Endothelial cell of umbilical vein (primary cell): ENCODE measurements around the gene PADI6. TPM values are rescaled to one million over a fixed set of nuclear protein-coding genes. Genes with fewer than 3 reads are reported as not detected.
A peak's percentile ranks its signal among the peaks of the same experiment; 100 is the strongest.

Experiments
- BruUV-seq: library from RNA; stranded (reverse); fragments of 400-500 nt; replicated peaks from 2 replicates; lab custom pipeline; 2021; lab: Mats Ljungman, UMichigan
- CTCF ChIA-PET: fragments of 300-600, 350-600 bp; sonication (Branson Sonifier 250); formaldehyde crosslinking; loops from one replicate; lab custom pipeline; 2021; ENCODE audit warnings: antibody characterized with exemption, inconsistent platforms; lab: Charles Lee
- POLR2A ChIA-PET: fragments of 300-600, 350-600 bp; sonication (Branson Sonifier 250); formaldehyde crosslinking; loops from one replicate; lab custom pipeline; 2021; ENCODE audit warnings: antibody characterized with exemption, inconsistent platforms; lab: Charles Lee
- DNase-seq: peaks from one replicate; pipeline ENCODE4 v3.0.0-alpha.2; 2011; ENCODE audit warnings: low read depth, low spot score
- FAIRE-seq: peaks from 2 replicates; lab custom pipeline; 2011; peaks lifted over from hg19 to GRCh38; lab: Jason Lieb, UNC
- H2AFZ ChIP-seq: 2 replicates; pipeline ENCODE4 v1.6.0; 2012; ENCODE audit warnings: low read depth, low read length, control low read depth, inconsistent platforms
- H3K27ac ChIP-seq: 2 replicates; pipeline ENCODE4 v1.5.1; 2011; ENCODE audit warnings: low read depth, mild to moderate bottlenecking, control low read depth, low read length, moderate library complexity; ENCODE audit not compliant: insufficient read depth
- H3K27me3 ChIP-seq, 2 experiments: 2 replicates each; pipeline versions ENCODE4 v1.6.0 to v1.6.1; 2011; ENCODE audit warnings: low read length in 2 of 2, mixed read lengths in 1 of 2; ENCODE audit not compliant: control insufficient read depth in 2 of 2, insufficient read depth in 2 of 2
- H3K36me3 ChIP-seq, 2 experiments: 2 replicates in 1 of 2; 3 replicates in 1 of 2; pipeline ENCODE4 v1.5.1; 2011; ENCODE audit warnings: low read length in 2 of 2, mild to moderate bottlenecking in 1 of 2, moderate library complexity in 1 of 2; ENCODE audit not compliant: control insufficient read depth in 2 of 2, insufficient read depth in 2 of 2; ENCODE audit errors: extremely low read depth in 1 of 2
- H3K4me1 ChIP-seq: 3 replicates; pipeline ENCODE4 v1.5.1; 2011; ENCODE audit warnings: mild to moderate bottlenecking, low read length; ENCODE audit not compliant: control insufficient read depth, insufficient read depth; ENCODE audit errors: extremely low read depth
- H3K4me2 ChIP-seq: 2 replicates; pipeline ENCODE4 v1.6.1; 2011; ENCODE audit warnings: low read length, control low read depth, mixed read lengths; ENCODE audit not compliant: insufficient read depth
- H3K4me3 ChIP-seq, 3 experiments: fragments of 200-600 bp in 1 of 3; sonication (generic), shearing (Covaris generic) in 1 of 3; replicated peaks in 1 of 3; 2 replicates each; pipeline ENCODE4 v1.5.1; 2011 to 2016; ENCODE audit warnings: control low read depth in 3 of 3, low read length in 3 of 3, mild to moderate bottlenecking in 2 of 3, inconsistent platforms in 1 of 3, low read depth in 1 of 3, moderate library complexity in 1 of 3; ENCODE audit not compliant: insufficient read depth in 1 of 3
- H3K79me2 ChIP-seq: 2 replicates; pipeline ENCODE4 v1.6.0; 2012; ENCODE audit warnings: low read length, inconsistent platforms; ENCODE audit not compliant: control insufficient read depth, insufficient read depth
- H3K9ac ChIP-seq: replicated peaks from 2 replicates; pipeline ENCODE3; 2011; ENCODE audit warnings: low read length, control low read depth; ENCODE audit not compliant: insufficient read depth; ENCODE audit errors: extremely low read depth
- H3K9me1 ChIP-seq: replicated peaks from 3 replicates; pipeline ENCODE4 v1.6.0; 2011; ENCODE audit warnings: mild to moderate bottlenecking, low read length; ENCODE audit not compliant: control insufficient read depth, insufficient read depth; ENCODE audit errors: extremely low read depth
- H3K9me3 ChIP-seq: replicated peaks from 2 replicates; pipeline ENCODE4 v1.5.1; 2012; ENCODE audit warnings: low read length, inconsistent platforms; ENCODE audit not compliant: control insufficient read depth, insufficient read depth
- H4K20me1 ChIP-seq: replicated peaks from 2 replicates; pipeline ENCODE3; 2011; ENCODE audit warnings: mild to moderate bottlenecking, low read length; ENCODE audit not compliant: control insufficient read depth, insufficient read depth; ENCODE audit errors: extremely low read depth
- EZH2 ChIP-seq: IDR thresholded peaks from 2 replicates; pipeline ENCODE4 v1.6.1; 2012; ENCODE audit warnings: borderline replicate concordance, low read depth, mild to moderate bottlenecking, moderate library complexity, low read length, inconsistent platforms; ENCODE audit not compliant: severe bottlenecking
- FOS ChIP-seq: IDR thresholded peaks from 2 replicates; pipeline ENCODE4 v1.6.1; 2011; ENCODE audit warnings: mild to moderate bottlenecking, low read length, moderate library complexity, borderline replicate concordance; ENCODE audit not compliant: insufficient read depth
- GATA2 ChIP-seq: IDR thresholded peaks from 2 replicates; pipeline ENCODE4 v1.7.0; 2011; ENCODE audit warnings: low read depth, mild to moderate bottlenecking, moderate library complexity, mixed read lengths, low read length; ENCODE audit not compliant: insufficient read length, insufficient read depth
- JUN ChIP-seq: IDR thresholded peaks from 2 replicates; pipeline ENCODE4 v1.6.1; 2011; ENCODE audit warnings: borderline replicate concordance, low read depth; ENCODE audit not compliant: insufficient read length, insufficient read depth
- MYC ChIP-seq: IDR thresholded peaks from one replicate; pipeline ENCODE4 v1.6.1; 2011; ENCODE audit warnings: mild to moderate bottlenecking, low read depth, low read length
- POLR2A ChIP-seq: IDR thresholded peaks from 2 replicates; pipeline ENCODE4 v1.6.1; 2012; ENCODE audit warnings: low read depth, mild to moderate bottlenecking, control low read depth, low read length
- POLR2AphosphoS5 ChIP-seq: IDR thresholded peaks from 2 replicates; pipeline ENCODE4 v1.6.1; 2012; ENCODE audit warnings: low read depth, mild to moderate bottlenecking, control low read depth, low read length, moderate library complexity; ENCODE audit not compliant: insufficient read depth
- dilution Hi-C: fragments of 300-500 bp; cut with MboI; formaldehyde crosslinking; loops from one replicate; pipeline ENCODE4 v1.15.0; 2019; ENCODE audit warnings: low sequenced_read_pairs; ENCODE audit not compliant: extremely low pct_ligation_motif_present
- intact Hi-C: fragments of 100-400 bp; cut with micrococcal nuclease; formaldehyde crosslinking; loops from one replicate; pipeline ENCODE4 v1.10.0; 2022
- polyA plus RNA-seq, 4 experiments: library from polyadenylated mRNA; depleted of rRNA in 3 of 4; stranded (reverse) in 3 of 4; unstranded in 1 of 4; fragments of >200 nt; gene quantifications; 2 replicates each; pipeline versions ENCODE4 v1.2.1 to v1.2.3, GENCODE V29; 2011 to 2012; ENCODE audit warnings: missing spikeins in 1 of 4
- total RNA-seq: library from RNA; stranded (reverse); gene quantifications from 2 replicates; pipeline ENCODE4 v1.2.3, GENCODE V29; 2021
- TF ChIP-seq, protein P1 (sequence below), 2 donors: IDR thresholded peaks; 1 replicate in 1 of 2; 2 replicates in 1 of 2; pipeline ENCODE4 v1.5.1; 2011; ENCODE audit warnings: low read length in 2 of 2, mild to moderate bottlenecking in 2 of 2, moderate library complexity in 2 of 2, control low read depth in 1 of 2, inconsistent platforms in 1 of 2, low read depth in 1 of 2; ENCODE audit not compliant: insufficient read depth in 1 of 2; ENCODE audit errors: extremely low read depth in 1 of 2
- TF ChIP-seq, protein P2 (sequence below): IDR thresholded peaks from 2 replicates; pipeline ENCODE4 v1.6.1; 2011; ENCODE audit not compliant: insufficient read depth, insufficient read length

The PADI6 gene
- total and polyA plus RNA-seq, 2 donors (not counting 3 experiments of a cell fraction or from before 2014, with no cell fraction given): not detected

DNA sequence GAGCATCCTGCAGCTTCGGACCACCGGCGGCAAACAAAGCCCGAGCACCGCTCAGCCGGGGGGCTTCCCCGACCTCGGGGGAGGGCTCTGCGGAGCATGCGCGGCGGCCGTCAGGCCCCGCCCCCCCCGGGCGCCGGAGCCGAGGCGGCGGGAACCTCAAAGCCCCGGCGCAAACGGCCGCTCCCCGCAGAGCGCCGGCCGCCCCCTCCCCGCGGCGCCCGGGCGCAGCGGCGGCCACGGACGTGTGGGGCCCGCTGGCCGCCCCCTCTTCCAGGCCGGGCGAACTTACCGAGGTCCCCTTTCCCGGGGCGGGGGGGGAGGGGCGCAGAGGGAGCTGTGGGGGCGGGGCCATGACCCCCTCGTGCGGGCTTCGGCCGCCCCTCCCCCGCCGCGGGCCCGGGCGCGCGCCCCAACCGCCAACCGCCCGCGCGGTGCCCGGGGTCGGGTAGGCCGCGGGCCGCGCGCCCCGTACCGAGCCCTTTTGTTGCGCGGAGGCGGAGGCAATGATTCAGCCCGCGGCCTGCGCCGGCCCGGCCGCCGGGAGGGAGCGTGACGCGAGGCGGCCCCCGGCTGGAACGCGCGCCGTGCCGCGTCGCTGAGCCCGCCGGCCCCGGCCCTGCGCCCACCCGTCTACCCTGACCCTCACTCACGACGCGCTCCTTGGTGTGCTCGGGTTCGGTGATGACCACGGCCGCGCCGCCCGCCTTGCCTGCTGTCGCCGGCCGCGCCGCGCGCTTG is 65.8 kb downstream of the PADI6 start:
- Histone ChIP-seq H3K4me1 (peaks cover 15% of the 10 kb centered on the region), H3K9ac (peak overlapping the region; percentile 94), H3K9me1 (no peaks in the 10 kb centered on the region), H3K4me3 (peak overlapping the region; percentile 66 to 100 (median 96)), H3K36me3 (peaks cover 5 to 16% of the 10 kb centered on the region in 2 experiments), H3K4me2 (peak overlapping the region; percentile 91), H2AFZ (no peak overlapping the region), H3K79me2 (peaks cover 55% of the 10 kb centered on the region), H4K20me1 (peaks cover 12% of the 10 kb centered on the region), H3K27me3 (peaks cover 0 to 7% of the 10 kb centered on the region in 2 experiments), H3K27ac (peak overlapping the region; percentile 83), H3K9me3 (no peaks in the 10 kb centered on the region)
- no peak for FAIRE-seq
- dilution Hi-C loops (no loop called here), intact Hi-C loops (loop anchor here (1.0 to 10.0 kb wide), 3 partner anchors 17 to 533 kb away; partner anchors contain the start of gene SDHB)
- DNase-seq: no peak
- TF ChIP-seq GATA2: no peak
- TF ChIP-seq, protein P1, sequence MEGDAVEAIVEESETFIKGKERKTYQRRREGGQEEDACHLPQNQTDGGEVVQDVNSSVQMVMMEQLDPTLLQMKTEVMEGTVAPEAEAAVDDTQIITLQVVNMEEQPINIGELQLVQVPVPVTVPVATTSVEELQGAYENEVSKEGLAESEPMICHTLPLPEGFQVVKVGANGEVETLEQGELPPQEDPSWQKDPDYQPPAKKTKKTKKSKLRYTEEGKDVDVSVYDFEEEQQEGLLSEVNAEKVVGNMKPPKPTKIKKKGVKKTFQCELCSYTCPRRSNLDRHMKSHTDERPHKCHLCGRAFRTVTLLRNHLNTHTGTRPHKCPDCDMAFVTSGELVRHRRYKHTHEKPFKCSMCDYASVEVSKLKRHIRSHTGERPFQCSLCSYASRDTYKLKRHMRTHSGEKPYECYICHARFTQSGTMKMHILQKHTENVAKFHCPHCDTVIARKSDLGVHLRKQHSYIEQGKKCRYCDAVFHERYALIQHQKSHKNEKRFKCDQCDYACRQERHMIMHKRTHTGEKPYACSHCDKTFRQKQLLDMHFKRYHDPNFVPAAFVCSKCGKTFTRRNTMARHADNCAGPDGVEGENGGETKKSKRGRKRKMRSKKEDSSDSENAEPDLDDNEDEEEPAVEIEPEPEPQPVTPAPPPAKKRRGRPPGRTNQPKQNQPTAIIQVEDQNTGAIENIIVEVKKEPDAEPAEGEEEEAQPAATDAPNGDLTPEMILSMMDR (IDR thresholded peaks at IDR 0.05; ENCODE audit: extremely low read depth in 1 of 2, insufficient read depth in 1 of 2, low read depth in 1 of 2, low read length in 2 of 2): no peak
- no peak for TF ChIP-seq FOS
- peak; percentile 43 for TF ChIP-seq POLR2AphosphoS5
- TF ChIP-seq EZH2: no peak
- TF ChIP-seq POLR2A: peak; percentile 39
- no peak for TF ChIP-seq JUN
- TF ChIP-seq MYC: no peak
- TF ChIP-seq, protein P2, sequence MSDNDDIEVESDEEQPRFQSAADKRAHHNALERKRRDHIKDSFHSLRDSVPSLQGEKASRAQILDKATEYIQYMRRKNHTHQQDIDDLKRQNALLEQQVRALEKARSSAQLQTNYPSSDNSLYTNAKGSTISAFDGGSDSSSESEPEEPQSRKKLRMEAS: no peak
- CTCF ChIA-PET: interaction anchor here (0.6 kb wide), 1 partner anchor 10 kb away, joined by 3 read pairs; no protein-coding TSS in a partner anchor
- no TSS peak for BruUV-seq
- POLR2A ChIA-PET: no interaction called here
